ENCODE results near the gene C19orf85. TPM values are rescaled to one million over a fixed set of nuclear protein-coding genes. Genes with fewer than 3 reads are reported as not detected.

The C19orf85 gene
- total RNA-seq, 2 donors from 2014 or later: not detected

DNA sequence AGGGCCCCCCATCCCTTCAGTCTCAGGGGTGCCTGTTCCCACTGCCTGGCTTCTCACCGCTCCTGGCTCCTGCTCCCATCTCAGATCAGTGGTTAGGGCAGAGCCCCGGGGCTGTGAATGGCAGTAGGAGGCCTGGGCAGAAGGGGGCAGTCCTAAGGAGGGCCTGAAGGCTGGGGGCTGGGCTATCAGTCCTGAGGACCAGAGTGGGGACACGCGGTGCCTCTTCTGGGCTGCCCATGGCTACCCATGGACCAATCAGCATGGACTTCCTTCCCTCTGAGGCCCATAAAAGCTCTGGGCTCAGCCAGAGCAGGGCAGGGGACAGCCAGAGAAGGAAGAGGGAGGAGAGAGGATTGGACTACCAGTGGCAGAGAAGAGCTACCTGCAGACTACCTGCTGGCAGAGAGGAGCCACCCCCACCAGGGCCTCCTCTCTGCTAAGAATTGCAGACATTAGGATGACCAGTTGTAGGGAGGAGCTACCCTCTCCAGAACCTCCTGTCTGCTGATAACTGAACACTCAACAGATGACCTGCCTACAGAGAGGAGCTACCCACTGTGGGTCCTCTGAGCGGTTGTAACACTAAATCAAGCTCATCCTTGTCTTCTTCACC is 44.8 kb downstream of the C19orf85 start:
- TF ChIP-seq, protein P1, sequence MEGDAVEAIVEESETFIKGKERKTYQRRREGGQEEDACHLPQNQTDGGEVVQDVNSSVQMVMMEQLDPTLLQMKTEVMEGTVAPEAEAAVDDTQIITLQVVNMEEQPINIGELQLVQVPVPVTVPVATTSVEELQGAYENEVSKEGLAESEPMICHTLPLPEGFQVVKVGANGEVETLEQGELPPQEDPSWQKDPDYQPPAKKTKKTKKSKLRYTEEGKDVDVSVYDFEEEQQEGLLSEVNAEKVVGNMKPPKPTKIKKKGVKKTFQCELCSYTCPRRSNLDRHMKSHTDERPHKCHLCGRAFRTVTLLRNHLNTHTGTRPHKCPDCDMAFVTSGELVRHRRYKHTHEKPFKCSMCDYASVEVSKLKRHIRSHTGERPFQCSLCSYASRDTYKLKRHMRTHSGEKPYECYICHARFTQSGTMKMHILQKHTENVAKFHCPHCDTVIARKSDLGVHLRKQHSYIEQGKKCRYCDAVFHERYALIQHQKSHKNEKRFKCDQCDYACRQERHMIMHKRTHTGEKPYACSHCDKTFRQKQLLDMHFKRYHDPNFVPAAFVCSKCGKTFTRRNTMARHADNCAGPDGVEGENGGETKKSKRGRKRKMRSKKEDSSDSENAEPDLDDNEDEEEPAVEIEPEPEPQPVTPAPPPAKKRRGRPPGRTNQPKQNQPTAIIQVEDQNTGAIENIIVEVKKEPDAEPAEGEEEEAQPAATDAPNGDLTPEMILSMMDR (IDR thresholded peaks at IDR 0.05): no peak
- Histone ChIP-seq H3K36me3 (no peaks in the 10 kb centered on the region), H3K27me3 (no peaks in the 10 kb centered on the region), H3K27ac (no peak overlapping the region), H3K4me1 (no peaks in the 10 kb centered on the region), H3K4me3 (no peak overlapping the region), H3K9me3 (no peaks in the 10 kb centered on the region)
- no peak for DNase-seq (ENCODE audit: low spot score)

DNA sequence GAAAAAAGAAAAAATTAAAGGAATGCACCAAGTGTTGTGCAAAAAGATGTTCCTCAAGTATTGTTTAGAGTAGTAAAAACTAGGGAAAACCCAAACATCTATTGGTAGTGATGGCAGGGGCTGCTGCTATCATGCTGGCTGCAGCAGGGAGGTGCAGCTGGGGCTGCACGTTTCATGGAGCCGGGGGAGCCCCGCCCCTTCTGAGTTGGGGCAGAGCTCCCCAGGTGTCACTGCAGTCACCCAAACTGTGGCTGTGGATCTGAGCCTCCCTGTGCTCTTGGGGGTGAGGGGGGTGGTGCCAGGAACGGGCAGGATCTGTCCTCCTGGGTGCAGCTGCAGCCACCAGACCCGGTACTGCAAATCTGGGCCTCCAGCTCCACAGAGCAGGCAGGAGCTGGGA is 45.4 kb downstream of the C19orf85 start:
- no peaks in the 10 kb centered on the region for H3K9me3 ChIP-seq
- no peaks in the 10 kb centered on the region for H3K4me1 ChIP-seq
- H3K4me3 ChIP-seq: no peak overlapping the region
- H3K27me3 ChIP-seq: no peaks in the 10 kb centered on the region
- TF ChIP-seq, protein P1 (IDR thresholded peaks at IDR 0.05): no peak
- DNase-seq (ENCODE audit: low spot score): no peak
- no peaks in the 10 kb centered on the region for H3K36me3 ChIP-seq
- no peak overlapping the region for H3K27ac ChIP-seq

DNA sequence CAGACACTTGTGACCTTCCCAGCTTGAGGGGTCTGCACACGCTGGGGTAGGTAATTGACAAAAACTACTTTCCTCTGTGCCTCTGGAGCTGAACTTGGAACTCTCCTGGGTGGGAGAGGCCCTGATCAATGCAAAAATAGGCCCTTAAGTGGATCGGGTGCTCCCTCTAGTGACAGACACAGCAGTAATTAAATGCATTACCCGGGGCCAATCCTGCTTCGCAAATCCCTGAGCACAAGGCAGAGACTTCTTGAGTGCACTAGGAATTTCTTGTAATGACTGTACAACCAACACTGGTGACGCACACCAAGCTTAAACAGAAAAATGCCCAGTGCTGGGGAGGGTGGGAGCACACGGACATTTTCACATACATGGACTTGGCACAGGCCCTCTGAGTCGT is 46.4 kb downstream of the C19orf85 start:
- Histone ChIP-seq H3K9me3 (no peaks in the 10 kb centered on the region), H3K27me3 (no peaks in the 10 kb centered on the region), H3K27ac (no peak overlapping the region), H3K4me1 (no peaks in the 10 kb centered on the region), H3K36me3 (no peaks in the 10 kb centered on the region), H3K4me3 (no peak overlapping the region)
- DNase-seq (ENCODE audit: low spot score): no peak
- TF ChIP-seq, protein P1 (IDR thresholded peaks at IDR 0.05): peak; percentile 42 to 73

Other genes with a start within 250 kb of the C19orf85 start
- gene TMEM86B, start 236.0 kb downstream of the C19orf85 start, total RNA-seq: 1 to 10 TPM in 1 of 2 donors, not detected in 1; 1.3 TPM
- 10 to 100 TPM; 28.7 to 35.5 TPM for gene PPP6R1, start 205.7 kb downstream of the C19orf85 start, total RNA-seq
- 10 to 100 TPM; 29.6 to 35.8 TPM for gene HSPBP1, start 184.6 kb downstream of the C19orf85 start, total RNA-seq
- 10 to 100 TPM in 1 of 2 donors, 1 to 10 TPM in 1; 5.6 to 15.6 TPM for gene BRSK1, start 180.8 kb downstream of the C19orf85 start, total RNA-seq
- gene TMEM150B, start 139.4 kb downstream of the C19orf85 start, total RNA-seq: 1 to 10 TPM in 1 of 2 donors, not detected in 1; 3.3 TPM
- 1 to 10 TPM; 2.4 to 3.3 TPM for gene KMT5C, start 124.9 kb downstream of the C19orf85 start, total RNA-seq
- gene COX6B2, start 110.0 kb downstream of the C19orf85 start, total RNA-seq: not detected
- gene GARIN5B, start 101.5 kb downstream of the C19orf85 start, total RNA-seq: not detected
- gene IL11, start 94.3 kb downstream of the C19orf85 start, total RNA-seq: under 1 TPM in 1 of 2 donors, not detected in 1; 0.16 TPM
- gene TMEM190, start 87.9 kb downstream of the C19orf85 start, total RNA-seq: not detected
- gene TMEM238, start 80.5 kb downstream of the C19orf85 start, total RNA-seq: 1 to 10 TPM in 1 of 2 donors, not detected in 1; 1.2 TPM
- 100 to 1,000 TPM; 175 to 319 TPM for gene RPL28, start 78.8 kb downstream of the C19orf85 start, total RNA-seq
- 10 to 100 TPM; 19.1 to 22.0 TPM for gene UBE2S, start 57.0 kb downstream of the C19orf85 start, total RNA-seq
- not detected for gene SHISA7, start 21.5 kb downstream of the C19orf85 start, total RNA-seq
- 10 to 100 TPM; 87.0 to 92.2 TPM for gene ISOC2, start 3.1 kb downstream of the C19orf85 start, total RNA-seq
- 10 to 100 TPM in 1 of 2 donors, 1 to 10 TPM in 1; 5.6 to 13.2 TPM for gene ZNF628, start 11.9 kb upstream of the C19orf85 start, total RNA-seq
- gene NAT14, start 20.4 kb upstream of the C19orf85 start, total RNA-seq: 1 to 10 TPM; 2.3 to 7.0 TPM
- gene SSC5D, start 23.7 kb upstream of the C19orf85 start, total RNA-seq: 1 to 10 TPM; 3.3 to 6.7 TPM
- gene SBK2, start 72.4 kb upstream of the C19orf85 start, total RNA-seq: 100 to 1,000 TPM; 111 to 172 TPM
- gene SBK3, start 80.8 kb upstream of the C19orf85 start, total RNA-seq: 100 to 1,000 TPM in 1 of 2 donors, 10 to 100 TPM in 1; 97.5 to 103 TPM
- gene ZNF579, start 116.1 kb upstream of the C19orf85 start, total RNA-seq: 1 to 10 TPM; 6.2 to 6.4 TPM
- 10 to 100 TPM in 1 of 2 donors, 1 to 10 TPM in 1; 9.2 to 12.2 TPM for gene FIZ1, start 134.8 kb upstream of the C19orf85 start, total RNA-seq
- 10 to 100 TPM; 17.7 to 25.8 TPM for gene ZNF524, start 135.5 kb upstream of the C19orf85 start, total RNA-seq
- gene ZNF865, start 140.9 kb upstream of the C19orf85 start, total RNA-seq: 10 to 100 TPM; 11.2 to 11.4 TPM
- 10 to 100 TPM in 1 of 2 donors, 1 to 10 TPM in 1; 7.8 to 10.6 TPM for gene ZNF784, start 159.8 kb upstream of the C19orf85 start, total RNA-seq
- gene ZNF580, start 176.3 kb upstream of the C19orf85 start, total RNA-seq: 10 to 100 TPM; 15.3 to 26.2 TPM
- 1 to 10 TPM; 7.5 to 8.6 TPM for gene ZNF581, start 178.9 kb upstream of the C19orf85 start, total RNA-seq
- 10 to 100 TPM; 19.1 to 30.0 TPM for gene CCDC106, start 183.5 kb upstream of the C19orf85 start, total RNA-seq
- gene U2AF2, start 190.3 kb upstream of the C19orf85 start, total RNA-seq: 10 to 100 TPM; 39.0 to 61.0 TPM
- gene EPN1, start 210.5 kb upstream of the C19orf85 start, total RNA-seq: 100 to 1,000 TPM; 179 to 187 TPM

Data from right atrium auricular region (tissue), 2 donors.